ENCODE data around the gene FOXG1. TPM values are rescaled to one million over a fixed set of nuclear protein-coding genes. Genes with fewer than 3 reads are reported as not detected.

FOXG1 gene
- total and polyA plus RNA-seq, 9 of the 15 experiments (the other 6 are each of a cell fraction or from before 2014, with no cell fraction given), result 0.56 to 3.7 (median 0.85) TPM

DNA sequence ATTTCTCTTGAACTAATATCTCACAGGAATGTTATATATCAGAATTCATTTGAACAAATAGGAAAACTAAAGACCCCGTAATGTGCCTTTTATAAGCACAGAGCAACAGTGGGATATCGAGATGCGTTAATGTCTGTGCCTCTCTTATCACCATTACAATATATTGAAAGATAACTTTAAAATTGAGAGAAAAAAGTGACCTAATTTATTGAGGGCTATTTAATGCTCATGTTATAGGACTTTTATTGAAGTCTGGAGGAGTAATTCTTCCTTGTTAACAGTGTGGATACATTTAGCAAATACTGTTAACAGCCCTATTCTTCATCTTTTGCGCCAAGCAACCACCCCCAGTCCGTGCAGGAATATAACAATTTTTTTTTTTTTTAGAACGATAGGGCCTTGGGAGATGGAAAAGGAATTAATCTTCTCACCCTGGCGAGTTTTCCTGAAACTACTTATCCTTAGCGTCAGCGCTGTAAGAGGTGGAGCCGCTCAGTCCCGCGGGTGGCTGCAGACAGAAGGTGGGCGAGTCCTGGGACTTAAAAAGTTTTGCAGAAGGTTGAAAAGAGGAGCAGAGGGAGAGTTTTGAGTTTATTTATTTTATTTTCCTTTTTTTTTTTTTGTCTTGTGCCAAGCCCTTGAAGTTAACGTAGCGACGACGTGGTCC is 11.0 kb downstream of the FOXG1 start (continued):
- TF ChIP-seq GABPA (tag; conservative IDR thresholded peaks at IDR 0.05; ENCODE audit: low read depth) (no peak), ZBTB17 (CRISPR knock-in tag; IDR thresholded peaks at IDR 0.05) (no peak), SNRNP70 (optimal IDR thresholded peaks at IDR 0.05; ENCODE audit: low read depth, low read length) (no peak), TARDBP (IDR thresholded peaks at IDR 0.05) (no peak)
- TF ChIP-seq, protein P1, sequence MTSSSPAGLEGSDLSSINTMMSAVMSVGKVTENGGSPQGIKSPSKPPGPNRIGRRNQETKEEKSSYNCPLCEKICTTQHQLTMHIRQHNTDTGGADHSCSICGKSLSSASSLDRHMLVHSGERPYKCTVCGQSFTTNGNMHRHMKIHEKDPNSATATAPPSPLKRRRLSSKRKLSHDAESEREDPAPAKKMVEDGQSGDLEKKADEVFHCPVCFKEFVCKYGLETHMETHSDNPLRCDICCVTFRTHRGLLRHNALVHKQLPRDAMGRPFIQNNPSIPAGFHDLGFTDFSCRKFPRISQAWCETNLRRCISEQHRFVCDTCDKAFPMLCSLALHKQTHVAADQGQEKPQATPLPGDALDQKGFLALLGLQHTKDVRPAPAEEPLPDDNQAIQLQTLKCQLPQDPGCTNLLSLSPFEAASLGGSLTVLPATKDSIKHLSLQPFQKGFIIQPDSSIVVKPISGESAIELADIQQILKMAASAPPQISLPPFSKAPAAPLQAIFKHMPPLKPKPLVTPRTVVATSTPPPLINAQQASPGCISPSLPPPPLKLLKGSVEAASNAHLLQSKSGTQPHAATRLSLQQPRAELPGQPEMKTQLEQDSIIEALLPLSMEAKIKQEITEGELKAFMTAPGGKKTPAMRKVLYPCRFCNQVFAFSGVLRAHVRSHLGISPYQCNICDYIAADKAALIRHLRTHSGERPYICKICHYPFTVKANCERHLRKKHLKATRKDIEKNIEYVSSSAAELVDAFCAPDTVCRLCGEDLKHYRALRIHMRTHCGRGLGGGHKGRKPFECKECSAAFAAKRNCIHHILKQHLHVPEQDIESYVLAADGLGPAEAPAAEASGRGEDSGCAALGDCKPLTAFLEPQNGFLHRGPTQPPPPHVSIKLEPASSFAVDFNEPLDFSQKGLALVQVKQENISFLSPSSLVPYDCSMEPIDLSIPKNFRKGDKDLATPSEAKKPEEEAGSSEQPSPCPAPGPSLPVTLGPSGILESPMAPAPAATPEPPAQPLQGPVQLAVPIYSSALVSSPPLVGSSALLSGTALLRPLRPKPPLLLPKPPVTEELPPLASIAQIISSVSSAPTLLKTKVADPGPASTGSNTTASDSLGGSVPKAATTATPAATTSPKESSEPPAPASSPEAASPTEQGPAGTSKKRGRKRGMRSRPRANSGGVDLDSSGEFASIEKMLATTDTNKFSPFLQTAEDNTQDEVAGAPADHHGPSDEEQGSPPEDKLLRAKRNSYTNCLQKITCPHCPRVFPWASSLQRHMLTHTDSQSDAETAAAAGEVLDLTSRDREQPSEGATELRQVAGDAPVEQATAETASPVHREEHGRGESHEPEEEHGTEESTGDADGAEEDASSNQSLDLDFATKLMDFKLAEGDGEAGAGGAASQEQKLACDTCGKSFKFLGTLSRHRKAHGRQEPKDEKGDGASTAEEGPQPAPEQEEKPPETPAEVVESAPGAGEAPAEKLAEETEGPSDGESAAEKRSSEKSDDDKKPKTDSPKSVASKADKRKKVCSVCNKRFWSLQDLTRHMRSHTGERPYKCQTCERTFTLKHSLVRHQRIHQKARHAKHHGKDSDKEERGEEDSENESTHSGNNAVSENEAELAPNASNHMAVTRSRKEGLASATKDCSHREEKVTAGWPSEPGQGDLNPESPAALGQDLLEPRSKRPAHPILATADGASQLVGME (CRISPR knock-in tag; IDR thresholded peaks at IDR 0.05), result no peak
- TF ChIP-seq, protein P2, sequence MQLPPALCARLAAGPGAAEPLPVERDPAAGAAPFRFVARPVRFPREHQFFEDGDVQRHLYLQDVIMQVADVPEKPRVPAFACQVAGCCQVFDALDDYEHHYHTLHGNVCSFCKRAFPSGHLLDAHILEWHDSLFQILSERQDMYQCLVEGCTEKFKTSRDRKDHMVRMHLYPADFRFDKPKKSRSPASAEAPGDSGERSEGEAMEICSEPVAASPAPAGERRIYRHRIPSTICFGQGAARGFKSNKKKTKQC (CRISPR knock-in tag; IDR thresholded peaks at IDR 0.05), result no peak
- TF ChIP-seq, protein P3, sequence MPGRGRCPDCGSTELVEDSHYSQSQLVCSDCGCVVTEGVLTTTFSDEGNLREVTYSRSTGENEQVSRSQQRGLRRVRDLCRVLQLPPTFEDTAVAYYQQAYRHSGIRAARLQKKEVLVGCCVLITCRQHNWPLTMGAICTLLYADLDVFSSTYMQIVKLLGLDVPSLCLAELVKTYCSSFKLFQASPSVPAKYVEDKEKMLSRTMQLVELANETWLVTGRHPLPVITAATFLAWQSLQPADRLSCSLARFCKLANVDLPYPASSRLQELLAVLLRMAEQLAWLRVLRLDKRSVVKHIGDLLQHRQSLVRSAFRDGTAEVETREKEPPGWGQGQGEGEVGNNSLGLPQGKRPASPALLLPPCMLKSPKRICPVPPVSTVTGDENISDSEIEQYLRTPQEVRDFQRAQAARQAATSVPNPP (IDR thresholded peaks at IDR 0.05; ENCODE audit: borderline replicate concordance, insufficient read depth, insufficient read length), result no peak
